K562 (cell line): ENCODE data around the gene RNF168. TPM values are rescaled to one million over a fixed set of nuclear protein-coding genes. Genes with fewer than 3 reads are reported as not detected.

Experiments used
- ARHGAP35 ChIP-seq: fragments of 450-650 bp; IDR thresholded peaks from 2 replicates; pipeline ENCODE4 v1.6.1; 2018; ENCODE audit not compliant: partially characterized antibody
- MTF1 ChIP-seq: fragments of 250-450 bp; sonication (Bioruptor Pico); IDR thresholded peaks from 2 replicates; pipeline ENCODE4 v1.9.0; 2021; ENCODE audit warnings: moderate library complexity, mild to moderate bottlenecking, inconsistent platforms, borderline replicate concordance
- PCBP2 ChIP-seq: fragments of 200-400 bp; formaldehyde crosslinking; IDR thresholded peaks from 2 replicates; pipeline ENCODE4 v1.6.1; 2018; ENCODE audit warnings: low read length, low read depth, mild to moderate bottlenecking, moderate library complexity; ENCODE audit not compliant: poor library complexity, severe bottlenecking
- PHB2 ChIP-seq: fragments of 450-650 bp; IDR thresholded peaks from 2 replicates; pipeline ENCODE4 v1.6.1; 2017; ENCODE audit warnings: low read depth
- PHF21A ChIP-seq: fragments of 450-650 bp; IDR thresholded peaks from 2 replicates; pipeline ENCODE4 v1.6.1; 2017; ENCODE audit warnings: low read depth, borderline replicate concordance
- PTTG1 ChIP-seq: fragments of 450-650 bp; IDR thresholded peaks from 2 replicates; pipeline ENCODE4 v1.6.1; 2016; ENCODE audit warnings: low read depth, mild to moderate bottlenecking, missing genetic modification characterization, missing compliant biosample characterization
- TAF15 ChIP-seq: fragments of 200-400 bp; formaldehyde crosslinking; IDR thresholded peaks from 2 replicates; pipeline ENCODE4 v1.6.1; 2017; ENCODE audit warnings: mild to moderate bottlenecking, low read depth, low read length, moderate library complexity
- ZNF121 ChIP-seq: sonication (generic); formaldehyde crosslinking; conservative IDR thresholded peaks from 2 replicates; pipeline ENCODE4 v1.8.0; 2022; ENCODE audit warnings: missing genetic modification reagents
- ZNF740 ChIP-seq, 3 experiments: fragments of 200-800 bp in 1 of 3; sonication (Bioruptor generic) in 1 of 3; sonication (generic) in 1 of 3; formaldehyde crosslinking in 1 of 3; IDR thresholded peaks; 2 replicates each; pipeline versions ENCODE4 v1.6.1 to v1.8.0; 2016 to 2022; ENCODE audit warnings: mild to moderate bottlenecking in 2 of 3, missing compliant biosample characterization in 2 of 3, missing genetic modification characterization in 2 of 3, missing genetic modification reagents in 1 of 3
- polyA plus RNA-seq, 8 experiments: library from polyadenylated mRNA; depleted of rRNA in 4 of 8; stranded (reverse) in 5 of 8; unstranded in 3 of 8; fragments of >200 nt; fragmentation: Nextera tagmentation in 2 of 8; fragmentation: Illumina TruSeq in 1 of 8; extraction: Ambion mirVana in 2 of 8; extraction: Trizol in 1 of 8; gene quantifications; 2 replicates each; pipeline versions ENCODE4 v1.2.1 to v1.2.3, GENCODE V29; 2011 to 2014; ENCODE audit warnings: inconsistent platforms in 1 of 8, missing spikeins in 1 of 8
- total RNA-seq, 7 experiments: library from RNA; depleted of rRNA in 6 of 7; stranded (reverse); fragments of >200 nt in 6 of 7; fragmentation: Illumina TruSeq in 2 of 7; extraction: Trizol in 2 of 7; gene quantifications; 2 replicates each; pipeline versions ENCODE4 v1.2.1 to v1.2.3, GENCODE V29; 2011 to 2021; ENCODE audit warnings: low replicate concordance in 1 of 7
- TF ChIP-seq, protein P1 (sequence below): fragments of 450-650 bp; IDR thresholded peaks from 2 replicates; pipeline ENCODE4 v1.6.1; 2016; ENCODE audit warnings: low read depth
- TF ChIP-seq, protein P2 (sequence below), 2 experiments: IDR thresholded peaks in 1 of 2; conservative IDR thresholded peaks in 1 of 2; 2 replicates each; pipeline ENCODE4 v1.6.1; 2016; ENCODE audit warnings: low read depth in 2 of 2, mild to moderate bottlenecking in 1 of 2, missing compliant biosample characterization in 1 of 2, missing genetic modification characterization in 1 of 2, moderate library complexity in 1 of 2

The RNF168 gene
- total and polyA plus RNA-seq, 9 of the 15 experiments (the other 6 are each of a cell fraction or from before 2014, with no cell fraction given) = 6.0 to 32.1 (median 16.6) TPM

GRCh38 chr3:196432137-196432879 lies 71.3 kb downstream of the RNF168 start, which contains the start of gene UBXN7 (continued):
- TF ChIP-seq ZNF740 (CRISPR knock-in tag; IDR thresholded peaks at IDR 0.05) (peak; percentile 33; the same call in 1 of the 2 replicates), ZNF740 (tag; IDR thresholded peaks at IDR 0.05) (no peak), TAF15 (no peak), MTF1 (CRISPR knock-in tag) (no peak), PTTG1 (no peak), PCBP2 (no peak), ARHGAP35 (no peak), ZNF121 (CRISPR knock-in tag) (no peak), PHF21A (no peak), PHB2 (no peak)
- TF ChIP-seq, protein P1, sequence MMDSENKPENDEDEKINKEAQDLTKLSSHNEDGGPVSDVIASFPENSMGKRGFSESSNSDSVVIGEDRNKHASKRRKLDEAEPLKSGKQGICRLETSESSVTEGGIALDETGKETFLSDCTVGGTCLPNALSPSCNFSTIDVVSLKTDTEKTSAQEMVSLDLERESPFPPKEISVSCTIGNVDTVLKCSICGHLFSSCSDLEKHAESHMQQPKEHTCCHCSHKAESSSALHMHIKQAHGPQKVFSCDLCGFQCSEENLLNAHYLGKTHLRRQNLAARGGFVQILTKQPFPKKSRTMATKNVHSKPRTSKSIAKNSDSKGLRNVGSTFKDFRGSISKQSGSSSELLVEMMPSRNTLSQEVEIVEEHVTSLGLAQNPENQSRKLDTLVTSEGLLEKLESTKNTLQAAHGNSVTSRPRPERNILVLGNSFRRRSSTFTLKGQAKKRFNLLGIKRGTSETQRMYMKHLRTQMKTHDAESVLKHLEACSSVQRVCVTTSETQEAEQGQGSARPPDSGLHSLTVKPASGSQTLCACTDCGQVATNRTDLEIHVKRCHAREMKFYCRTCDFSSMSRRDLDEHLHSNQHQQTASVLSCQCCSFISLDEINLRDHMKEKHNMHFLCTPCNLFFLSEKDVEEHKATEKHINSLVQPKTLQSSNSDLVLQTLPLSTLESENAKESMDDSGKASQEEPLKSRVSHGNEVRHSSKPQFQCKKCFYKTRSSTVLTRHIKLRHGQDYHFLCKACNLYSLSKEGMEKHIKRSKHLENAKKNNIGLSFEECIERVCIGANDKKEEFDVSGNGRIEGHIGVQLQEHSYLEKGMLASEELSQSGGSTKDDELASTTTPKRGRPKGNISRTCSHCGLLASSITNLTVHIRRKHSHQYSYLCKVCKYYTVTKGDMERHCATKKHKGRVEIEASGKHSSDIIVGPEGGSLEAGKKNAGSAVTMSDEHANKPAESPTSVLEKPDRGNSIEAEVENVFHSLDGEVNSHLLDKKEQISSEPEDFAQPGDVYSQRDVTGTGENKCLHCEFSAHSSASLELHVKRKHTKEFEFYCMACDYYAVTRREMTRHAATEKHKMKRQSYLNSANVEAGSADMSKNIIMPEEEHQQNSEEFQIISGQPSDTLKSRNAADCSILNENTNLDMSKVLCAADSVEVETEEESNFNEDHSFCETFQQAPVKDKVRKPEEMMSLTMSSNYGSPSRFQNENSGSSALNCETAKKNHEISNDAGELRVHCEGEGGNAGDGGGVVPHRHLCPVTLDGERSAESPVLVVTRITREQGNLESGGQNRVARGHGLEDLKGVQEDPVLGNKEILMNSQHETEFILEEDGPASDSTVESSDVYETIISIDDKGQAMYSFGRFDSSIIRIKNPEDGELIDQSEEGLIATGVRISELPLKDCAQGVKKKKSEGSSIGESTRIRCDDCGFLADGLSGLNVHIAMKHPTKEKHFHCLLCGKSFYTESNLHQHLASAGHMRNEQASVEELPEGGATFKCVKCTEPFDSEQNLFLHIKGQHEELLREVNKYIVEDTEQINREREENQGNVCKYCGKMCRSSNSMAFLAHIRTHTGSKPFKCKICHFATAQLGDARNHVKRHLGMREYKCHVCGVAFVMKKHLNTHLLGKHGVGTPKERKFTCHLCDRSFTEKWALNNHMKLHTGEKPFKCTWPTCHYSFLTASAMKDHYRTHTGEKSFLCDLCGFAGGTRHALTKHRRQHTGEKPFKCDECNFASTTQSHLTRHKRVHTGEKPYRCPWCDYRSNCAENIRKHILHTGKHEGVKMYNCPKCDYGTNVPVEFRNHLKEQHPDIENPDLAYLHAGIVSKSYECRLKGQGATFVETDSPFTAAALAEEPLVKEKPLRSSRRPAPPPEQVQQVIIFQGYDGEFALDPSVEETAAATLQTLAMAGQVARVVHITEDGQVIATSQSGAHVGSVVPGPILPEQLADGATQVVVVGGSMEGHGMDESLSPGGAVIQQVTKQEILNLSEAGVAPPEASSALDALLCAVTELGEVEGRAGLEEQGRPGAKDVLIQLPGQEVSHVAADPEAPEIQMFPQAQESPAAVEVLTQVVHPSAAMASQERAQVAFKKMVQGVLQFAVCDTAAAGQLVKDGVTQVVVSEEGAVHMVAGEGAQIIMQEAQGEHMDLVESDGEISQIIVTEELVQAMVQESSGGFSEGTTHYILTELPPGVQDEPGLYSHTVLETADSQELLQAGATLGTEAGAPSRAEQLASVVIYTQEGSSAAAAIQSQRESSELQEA = no peak
- TF ChIP-seq, protein P2, sequence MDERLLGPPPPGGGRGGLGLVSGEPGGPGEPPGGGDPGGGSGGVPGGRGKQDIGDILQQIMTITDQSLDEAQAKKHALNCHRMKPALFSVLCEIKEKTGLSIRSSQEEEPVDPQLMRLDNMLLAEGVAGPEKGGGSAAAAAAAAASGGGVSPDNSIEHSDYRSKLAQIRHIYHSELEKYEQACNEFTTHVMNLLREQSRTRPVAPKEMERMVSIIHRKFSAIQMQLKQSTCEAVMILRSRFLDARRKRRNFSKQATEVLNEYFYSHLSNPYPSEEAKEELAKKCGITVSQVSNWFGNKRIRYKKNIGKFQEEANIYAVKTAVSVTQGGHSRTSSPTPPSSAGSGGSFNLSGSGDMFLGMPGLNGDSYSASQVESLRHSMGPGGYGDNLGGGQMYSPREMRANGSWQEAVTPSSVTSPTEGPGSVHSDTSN (CRISPR knock-in tag; IDR thresholded peaks at IDR 0.05; ENCODE audit: low read depth) = no peak
- TF ChIP-seq, protein P2 (tag; conservative IDR thresholded peaks at IDR 0.05; ENCODE audit: low read depth) = no peak
